ENCODE measurements around the gene NCAPD2.

- TF ChIP-seq CTCF (conservative IDR thresholded peaks at IDR 0.05) (no peak), EZH2 (IDR thresholded peaks at IDR 0.05; ENCODE audit: low read depth) (no peak)
Observed at GRCh38 chr12:6529291-6529737, 35.4 kb downstream of the NCAPD2 start.
